Mesothelial cell of epicardium (in vitro differentiated cells): ENCODE results near the gene ADAMTSL4. TPM values are rescaled to one million over a fixed set of nuclear protein-coding genes. Genes with fewer than 3 reads are reported as not detected.
A peak's percentile ranks its signal among the peaks of the same experiment; 100 is the strongest.
"Not testable (repeated sequence)": the region's sequence is repeated elsewhere in the genome, so short reads cannot be mapped to it uniquely, and the experiment has no call there.

Source experiments
- DNase-seq, 2 experiments: peaks; one replicate each; pipeline ENCODE4 v3.0.0; 2021; ENCODE audit warnings: low spot score in 2 of 2; ENCODE audit not compliant: unreplicated experiment in 2 of 2
- H3K27ac Mint-ChIP-seq: 2 replicates; pipeline ENCODE4 v1.8.0; 2021; ENCODE audit warnings: mixed read lengths
- H3K27me3 Mint-ChIP-seq: 2 replicates; pipeline ENCODE4 v1.8.0; 2021; ENCODE audit warnings: low read depth, mixed read lengths
- H3K36me3 Mint-ChIP-seq: 2 replicates; pipeline ENCODE4 v1.8.0; 2021; ENCODE audit warnings: mixed read lengths
- H3K4me1 Mint-ChIP-seq: 2 replicates; pipeline ENCODE4 v1.8.0; 2021; ENCODE audit warnings: mixed read lengths
- H3K4me3 Mint-ChIP-seq: 2 replicates; pipeline ENCODE4 v1.8.0; 2021; ENCODE audit warnings: mild to moderate bottlenecking, moderate library complexity, mixed read lengths
- H3K9me3 Mint-ChIP-seq: 2 replicates; pipeline ENCODE4 v1.8.0; 2021; ENCODE audit warnings: mixed read lengths
- CTCF ChIP-seq: fragments of 200-600 bp; sonication (generic); IDR thresholded peaks from one replicate; pipeline ENCODE4 v1.5.0; 2021; ENCODE audit warnings: antibody characterized with exemption; ENCODE audit not compliant: unreplicated experiment
- microRNA-seq: library from miRNA; unstranded; fragments of <30 nt; microRNA quantifications from one replicate; pipeline ENCODE4 v1.2.0, GENCODE V29; 2021; ENCODE audit warnings: inconsistent platforms, mixed read lengths
- total RNA-seq: library from RNA; stranded (reverse); gene quantifications from 3 replicates; pipeline ENCODE4 v1.2.1, GENCODE V29; 2021

Gene ADAMTSL4
- total RNA-seq, 1 donor from 2014 or later, result 16.6 TPM

GRCh38 chr1:150604226-150604588 is 55.0 kb downstream of the ADAMTSL4 start:
- H3K27me3 Mint-ChIP-seq, result no peaks in the 10 kb centered on the region
- no peaks in the 10 kb centered on the region for H3K9me3 Mint-ChIP-seq
- no peak for TF ChIP-seq CTCF
- H3K27ac Mint-ChIP-seq, result peak overlapping the region; percentile 93
- H3K36me3 Mint-ChIP-seq, result peaks cover 7% of the 10 kb centered on the region
- no peak overlapping the region for H3K4me3 Mint-ChIP-seq
- peaks cover 11% of the 10 kb centered on the region for H3K4me1 Mint-ChIP-seq
- no peak for DNase-seq

GRCh38 chr1:150605451-150605731 is 56.2 kb downstream of the ADAMTSL4 start:
- not testable (repeated sequence) for H3K9me3 Mint-ChIP-seq, H3K27me3 Mint-ChIP-seq, H3K4me3 Mint-ChIP-seq, DNase-seq, H3K36me3 Mint-ChIP-seq
- peaks cover 15% of the 10 kb centered on the region for H3K4me1 Mint-ChIP-seq
- H3K27ac Mint-ChIP-seq, result peak overlapping the region; percentile 16

- no peak for DNase-seq
- Mint-ChIP-seq H3K27me3 (no peaks in the 10 kb centered on the region), H3K9me3 (no peaks in the 10 kb centered on the region), H3K36me3 (peaks cover 3% of the 10 kb centered on the region), H3K4me1 (peaks cover 19% of the 10 kb centered on the region), H3K27ac (peak overlapping the region; percentile 44), H3K4me3 (no peak overlapping the region)
- TF ChIP-seq CTCF, result no peak
These were observed 57.4 kb downstream of the ADAMTSL4 start for GRCh38 chr1:150606463-150607142.

- peak overlapping the region; percentile 92 for H3K27ac Mint-ChIP-seq
- peaks cover 10% of the 10 kb centered on the region for H3K36me3 Mint-ChIP-seq
- H3K4me1 Mint-ChIP-seq, result peaks cover 10% of the 10 kb centered on the region
- H3K9me3 Mint-ChIP-seq, result no peaks in the 10 kb centered on the region
- no peak for TF ChIP-seq CTCF
- DNase-seq, result no peak
- H3K27me3 Mint-ChIP-seq, result no peaks in the 10 kb centered on the region
- H3K4me3 Mint-ChIP-seq, result no peak overlapping the region
These were observed 60.5 kb downstream of the ADAMTSL4 start for GRCh38 chr1:150609732-150610131.

Small RNA genes lying within 50 kb of the gene (microRNA-seq; reads per million reads assigned to microRNA genes)
- not detected for gene MIR4257

Other genes starting within 250 kb of the ADAMTSL4 start
- gene PRPF3, start 227.9 kb upstream of the ADAMTSL4 start, total RNA-seq, result 81.2 to 87.1 TPM (median 84.1 TPM) in 3 replicates
- 38.5 to 40.5 TPM (median 39.9 TPM) in 3 replicates for gene RPRD2, start 185.3 kb upstream of the ADAMTSL4 start, total RNA-seq
- 31.7 to 33.3 TPM (median 32.6 TPM) in 3 replicates for gene TARS2, start 62.0 kb upstream of the ADAMTSL4 start, total RNA-seq
- 4.9 to 5.0 TPM (median 4.9 TPM) in 3 replicates for gene ECM1, start 41.3 kb upstream of the ADAMTSL4 start, total RNA-seq
- gene FALEC, start 33.7 kb upstream of the ADAMTSL4 start, total RNA-seq, result 1.2 to 1.9 TPM (median 1.7 TPM) in 3 replicates
- gene MCL1, start 30.2 kb downstream of the ADAMTSL4 start, total RNA-seq, result 257 to 268 TPM (median 262 TPM) in 3 replicates
- 115 to 117 TPM (median 117 TPM) in 3 replicates for gene ENSA, start 80.2 kb downstream of the ADAMTSL4 start, total RNA-seq
- gene GOLPH3L, start 147.7 kb downstream of the ADAMTSL4 start, total RNA-seq, result 26.2 to 27.6 TPM (median 26.6 TPM) in 3 replicates
- not detected in 3 replicates for gene HORMAD1, start 171.5 kb downstream of the ADAMTSL4 start, total RNA-seq
- gene CTSS, start 216.4 kb downstream of the ADAMTSL4 start, total RNA-seq, result 2.1 to 3.1 TPM (median 2.6 TPM) in 3 replicates